ENCODE data around the gene SCD5.

DNA sequence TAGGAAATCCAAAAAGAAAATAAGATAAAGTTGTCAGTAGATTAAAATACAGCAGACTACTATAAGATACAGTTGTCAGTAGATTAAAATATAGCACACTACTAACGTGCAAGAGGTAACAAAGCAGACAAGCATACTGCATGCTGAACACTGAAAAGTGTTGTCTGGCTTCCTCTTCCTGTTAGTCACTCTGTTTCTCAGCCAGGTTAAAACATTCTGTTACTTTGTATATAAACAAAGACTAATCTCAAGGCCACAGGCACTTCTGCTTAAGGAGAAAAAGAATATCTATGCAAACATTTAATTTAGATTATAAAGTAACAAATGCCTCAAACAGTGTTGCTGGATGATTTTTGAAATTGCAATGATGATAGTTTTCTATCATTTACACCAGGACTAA is 41.0 kb upstream of the SCD5 start:
- TF ChIP-seq, protein P1, sequence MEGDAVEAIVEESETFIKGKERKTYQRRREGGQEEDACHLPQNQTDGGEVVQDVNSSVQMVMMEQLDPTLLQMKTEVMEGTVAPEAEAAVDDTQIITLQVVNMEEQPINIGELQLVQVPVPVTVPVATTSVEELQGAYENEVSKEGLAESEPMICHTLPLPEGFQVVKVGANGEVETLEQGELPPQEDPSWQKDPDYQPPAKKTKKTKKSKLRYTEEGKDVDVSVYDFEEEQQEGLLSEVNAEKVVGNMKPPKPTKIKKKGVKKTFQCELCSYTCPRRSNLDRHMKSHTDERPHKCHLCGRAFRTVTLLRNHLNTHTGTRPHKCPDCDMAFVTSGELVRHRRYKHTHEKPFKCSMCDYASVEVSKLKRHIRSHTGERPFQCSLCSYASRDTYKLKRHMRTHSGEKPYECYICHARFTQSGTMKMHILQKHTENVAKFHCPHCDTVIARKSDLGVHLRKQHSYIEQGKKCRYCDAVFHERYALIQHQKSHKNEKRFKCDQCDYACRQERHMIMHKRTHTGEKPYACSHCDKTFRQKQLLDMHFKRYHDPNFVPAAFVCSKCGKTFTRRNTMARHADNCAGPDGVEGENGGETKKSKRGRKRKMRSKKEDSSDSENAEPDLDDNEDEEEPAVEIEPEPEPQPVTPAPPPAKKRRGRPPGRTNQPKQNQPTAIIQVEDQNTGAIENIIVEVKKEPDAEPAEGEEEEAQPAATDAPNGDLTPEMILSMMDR (IDR thresholded peaks at IDR 0.05) = no peak
- TF ChIP-seq POLR2A (IDR thresholded peaks at IDR 0.05; ENCODE audit: low read depth) = no peak

All from esophagus muscularis mucosa (tissue), 3 donors.